ENCODE data around the gene AHSG. TPM values are rescaled to one million over a fixed set of nuclear protein-coding genes. Genes with fewer than 3 reads are reported as not detected.

Gene AHSG
- total RNA-seq, 1 donor from 2014 or later: not detected

DNA sequence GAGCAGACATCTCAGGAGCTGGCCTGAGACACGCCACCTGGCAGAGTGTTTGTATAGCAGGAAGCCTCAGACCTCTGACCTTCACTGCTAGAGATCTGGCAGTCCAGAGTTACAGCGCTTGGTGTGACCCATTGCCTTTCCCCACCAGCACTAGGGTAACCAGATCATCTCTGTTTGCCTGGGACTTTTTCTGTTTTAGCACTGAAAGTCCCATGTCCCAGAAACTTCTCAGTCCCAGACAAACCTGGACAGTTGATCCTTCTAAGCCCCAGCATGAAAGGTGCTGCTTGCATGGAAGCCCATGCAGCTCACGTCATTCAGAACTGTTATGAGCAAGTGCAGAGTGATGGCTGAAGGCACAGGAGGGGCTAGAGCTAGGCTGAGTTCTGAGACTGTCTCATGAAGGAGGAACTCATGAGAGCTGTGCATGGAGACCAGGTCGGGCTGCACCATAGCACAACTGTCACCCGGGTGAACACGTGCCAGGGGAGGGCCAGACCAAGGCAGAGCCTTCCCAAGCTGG is 18.2 kb upstream of the AHSG start:
- Histone ChIP-seq H3K27ac (no peak overlapping the region), H3K36me3 (no peaks in the 10 kb centered on the region), H3K9me3 (no peaks in the 10 kb centered on the region), H3K27me3 (no peaks in the 10 kb centered on the region), H3K4me1 (no peaks in the 10 kb centered on the region), H3K4me3 (no peak overlapping the region)
- ATAC-seq (no peak), DNase-seq (no peak)
- TF ChIP-seq, protein P1, sequence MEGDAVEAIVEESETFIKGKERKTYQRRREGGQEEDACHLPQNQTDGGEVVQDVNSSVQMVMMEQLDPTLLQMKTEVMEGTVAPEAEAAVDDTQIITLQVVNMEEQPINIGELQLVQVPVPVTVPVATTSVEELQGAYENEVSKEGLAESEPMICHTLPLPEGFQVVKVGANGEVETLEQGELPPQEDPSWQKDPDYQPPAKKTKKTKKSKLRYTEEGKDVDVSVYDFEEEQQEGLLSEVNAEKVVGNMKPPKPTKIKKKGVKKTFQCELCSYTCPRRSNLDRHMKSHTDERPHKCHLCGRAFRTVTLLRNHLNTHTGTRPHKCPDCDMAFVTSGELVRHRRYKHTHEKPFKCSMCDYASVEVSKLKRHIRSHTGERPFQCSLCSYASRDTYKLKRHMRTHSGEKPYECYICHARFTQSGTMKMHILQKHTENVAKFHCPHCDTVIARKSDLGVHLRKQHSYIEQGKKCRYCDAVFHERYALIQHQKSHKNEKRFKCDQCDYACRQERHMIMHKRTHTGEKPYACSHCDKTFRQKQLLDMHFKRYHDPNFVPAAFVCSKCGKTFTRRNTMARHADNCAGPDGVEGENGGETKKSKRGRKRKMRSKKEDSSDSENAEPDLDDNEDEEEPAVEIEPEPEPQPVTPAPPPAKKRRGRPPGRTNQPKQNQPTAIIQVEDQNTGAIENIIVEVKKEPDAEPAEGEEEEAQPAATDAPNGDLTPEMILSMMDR (IDR thresholded peaks at IDR 0.05): no peak
- intact Hi-C loops (cut with DNase I): no loop called here

DNA sequence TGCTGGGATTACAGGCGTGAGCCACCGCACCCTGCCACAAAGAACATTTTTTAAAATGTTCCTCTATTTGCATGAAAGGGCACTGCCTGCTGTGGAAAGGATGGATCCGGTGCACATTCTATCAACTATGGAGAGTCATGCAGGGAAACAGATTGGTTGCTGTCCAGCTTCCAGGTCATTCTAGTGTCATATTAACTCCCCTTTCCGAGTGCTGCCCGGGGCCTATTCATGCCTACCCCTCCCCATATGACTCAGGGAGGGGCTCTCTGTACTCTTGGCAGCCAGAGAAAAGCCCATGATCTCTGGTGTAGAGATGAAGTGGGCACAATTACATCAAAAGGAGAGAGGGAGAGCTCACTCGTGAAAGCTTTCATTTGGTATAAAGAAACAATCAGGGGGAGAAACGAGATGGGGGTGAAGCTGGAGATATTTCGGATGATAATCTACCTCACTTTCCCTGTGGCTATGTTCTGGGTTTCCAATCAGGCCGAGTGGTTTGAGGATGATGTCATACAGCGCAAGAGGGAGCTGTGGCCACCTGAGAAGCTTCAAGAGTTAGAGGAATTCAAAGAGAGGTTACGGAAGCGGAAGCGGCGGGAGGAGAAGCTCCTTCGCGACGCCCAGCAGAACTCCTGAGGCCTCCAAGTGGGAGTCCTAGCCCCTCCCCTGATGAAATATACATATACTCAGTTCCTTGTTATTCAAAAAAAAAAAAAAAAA is 16.1 kb upstream of the AHSG start:
- ATAC-seq (peak; percentile 87), DNase-seq (peak; percentile 71)
- Histone ChIP-seq H3K27me3 (no peaks in the 10 kb centered on the region), H3K4me1 (no peaks in the 10 kb centered on the region), H3K27ac (no peak overlapping the region), H3K36me3 (no peaks in the 10 kb centered on the region), H3K9me3 (no peaks in the 10 kb centered on the region), H3K4me3 (no peak overlapping the region)
- TF ChIP-seq, protein P1 (IDR thresholded peaks at IDR 0.05): no peak
- intact Hi-C loops (cut with DNase I): no loop called here

GRCh38 chr3:186598108-186598784 is 14.6 kb upstream of the AHSG start:
- Histone ChIP-seq H3K9me3 (no peaks in the 10 kb centered on the region), H3K4me3 (no peak overlapping the region), H3K4me1 (no peaks in the 10 kb centered on the region), H3K27me3 (no peaks in the 10 kb centered on the region), H3K27ac (no peak overlapping the region), H3K36me3 (no peaks in the 10 kb centered on the region)
- intact Hi-C loops (cut with DNase I): no loop called here
- DNase-seq: no peak
- ATAC-seq: peak; percentile 68
- TF ChIP-seq, protein P1 (IDR thresholded peaks at IDR 0.05): no peak

DNA sequence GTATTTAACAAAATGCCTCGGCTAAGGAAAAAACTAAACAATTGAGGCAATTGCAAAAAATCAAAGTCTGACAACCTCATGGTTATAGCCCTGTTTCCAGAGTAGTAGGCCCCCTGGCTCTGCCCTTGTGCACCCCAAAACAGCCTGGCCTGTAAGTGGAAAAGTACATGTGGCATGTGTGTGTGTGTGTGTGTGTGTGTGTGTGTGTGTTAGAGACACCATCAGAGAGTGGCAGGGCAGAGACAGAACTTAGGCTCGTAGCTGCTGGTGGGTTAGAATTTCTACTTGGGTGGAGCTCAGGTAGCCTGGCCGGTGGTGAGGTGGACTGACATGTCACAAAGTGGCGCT is 14.1 kb upstream of the AHSG start:
- no peaks in the 10 kb centered on the region for H3K9me3 ChIP-seq
- DNase-seq (no peak), ATAC-seq (no peak)
- no peaks in the 10 kb centered on the region for H3K4me1 ChIP-seq
- no peaks in the 10 kb centered on the region for H3K36me3 ChIP-seq
- TF ChIP-seq, protein P1 (IDR thresholded peaks at IDR 0.05): no peak
- H3K27ac ChIP-seq: no peak overlapping the region
- no peaks in the 10 kb centered on the region for H3K27me3 ChIP-seq
- intact Hi-C loops (cut with DNase I): no loop called here
- H3K4me3 ChIP-seq: no peak overlapping the region

- Histone ChIP-seq H3K36me3 (no peaks in the 10 kb centered on the region), H3K27me3 (no peaks in the 10 kb centered on the region), H3K4me3 (no peak overlapping the region), H3K9me3 (no peaks in the 10 kb centered on the region), H3K27ac (no peak overlapping the region), H3K4me1 (no peaks in the 10 kb centered on the region)
- TF ChIP-seq, protein P1 (IDR thresholded peaks at IDR 0.05): no peak
- DNase-seq (no peak), ATAC-seq (no peak)
- intact Hi-C loops (cut with DNase I): no loop called here
Observed at GRCh38 chr3:186599142-186599784, 13.6 kb upstream of the AHSG start.

All from upper lobe of right lung (tissue), 1 donor.